SK-N-SH (cell line): ENCODE measurements around the gene CATSPERD. TPM values are rescaled to one million over a fixed set of nuclear protein-coding genes. Genes with fewer than 3 reads are reported as not detected.

Experiments used
- CTCF ChIA-PET: fragments of 300-600, 350-600 bp; formaldehyde crosslinking; extraction: SDS; loops from one replicate; lab custom pipeline; 2021; lab: Yijun Ruan, JAX
- POLR2A ChIA-PET: fragments of 350-600 bp; sonication (Branson Sonifier 250); formaldehyde crosslinking; extraction: SDS; loops from one replicate; lab custom pipeline; 2020; ENCODE audit warnings: antibody characterized with exemption, inconsistent platforms; lab: Yijun Ruan, JAX
- DNase-seq: peaks from one replicate; pipeline ENCODE4 v3.0.0; 2012
- H2AFZ ChIP-seq: fragments of 200-600 bp; sonication (generic); 2 replicates; pipeline ENCODE4 v1.8.1; 2016; ENCODE audit warnings: antibody characterized with exemption, mild to moderate bottlenecking, low read depth
- H3F3A ChIP-seq: fragments of 200-600 bp; sonication (generic); replicated peaks from 2 replicates; pipeline ENCODE3; 2016; ENCODE audit warnings: antibody characterized with exemption, mild to moderate bottlenecking; ENCODE audit not compliant: insufficient read depth
- H3K27ac ChIP-seq, 2 experiments: fragments of 200-500 bp in 1 of 2; fragments of 200-600 bp in 1 of 2; sonication (Bioruptor generic) in 1 of 2; sonication (generic), shearing (Covaris generic) in 1 of 2; 2 replicates each; pipeline versions ENCODE4 v1.5.1 to v1.6.1; 2014 to 2016; ENCODE audit warnings: low read depth in 2 of 2, inconsistent platforms in 1 of 2, low read length in 1 of 2, mild to moderate bottlenecking in 1 of 2, mixed read lengths in 1 of 2
- H3K27me3 ChIP-seq: fragments of 200-600 bp; sonication (generic), shearing (Covaris generic); 2 replicates; pipeline ENCODE4 v1.6.1; 2016; ENCODE audit warnings: mixed run types; ENCODE audit not compliant: insufficient read depth
- H3K36me3 ChIP-seq, 2 experiments: fragments of 200-500 bp in 1 of 2; fragments of 200-600 bp in 1 of 2; sonication (Bioruptor generic) in 1 of 2; sonication (generic) in 1 of 2; replicated peaks in 1 of 2; 2 replicates each; pipeline versions ENCODE3 to v1.5.1; 2014 to 2016; ENCODE audit warnings: low read length in 1 of 2, mild to moderate bottlenecking in 1 of 2; ENCODE audit not compliant: insufficient read depth in 2 of 2, control insufficient read depth in 1 of 2
- H3K4me1 ChIP-seq, 2 experiments: fragments of 200-500 bp in 1 of 2; fragments of 200-600 bp in 1 of 2; sonication (Bioruptor generic) in 1 of 2; sonication (generic), shearing (Covaris generic) in 1 of 2; 2 replicates each; pipeline versions ENCODE4 v1.5.1 to v1.6.1; 2014 to 2016; ENCODE audit warnings: low read depth in 1 of 2, low read length in 1 of 2, mixed run types in 1 of 2; ENCODE audit not compliant: insufficient read depth in 2 of 2, control insufficient read depth in 1 of 2
- H3K4me2 ChIP-seq: fragments of 200-600 bp; sonication (generic), shearing (Covaris generic); 2 replicates; pipeline ENCODE4 v1.6.1; 2017; ENCODE audit warnings: mixed run types
- H3K4me3 ChIP-seq, 2 experiments: fragments of 200-500 bp in 1 of 2; fragments of 200-600 bp in 1 of 2; sonication (Bioruptor generic) in 1 of 2; sonication (generic), shearing (Covaris generic) in 1 of 2; 2 replicates each; pipeline versions ENCODE4 v1.5.1 to v1.8.1; 2014 to 2016; ENCODE audit warnings: low read depth in 2 of 2, inconsistent platforms in 1 of 2, low read length in 1 of 2, mild to moderate bottlenecking in 1 of 2, mixed read lengths in 1 of 2, moderate library complexity in 1 of 2
- H3K79me2 ChIP-seq: fragments of 200-600 bp; sonication (generic); 2 replicates; pipeline ENCODE4 v1.8.1; 2017; ENCODE audit warnings: mild to moderate bottlenecking; ENCODE audit not compliant: insufficient read depth
- H3K9ac ChIP-seq: fragments of 200-600 bp; sonication (generic); 2 replicates; pipeline ENCODE4 v1.6.1; 2017; ENCODE audit warnings: mixed run types
- H3K9me2 ChIP-seq: fragments of 200-600 bp; sonication (generic); 2 replicates; pipeline ENCODE4 v1.6.1; 2017; ENCODE audit warnings: mixed run types
- H3K9me3 ChIP-seq: fragments of 200-600 bp; sonication (generic); 2 replicates; pipeline ENCODE4 v1.6.1; 2017; ENCODE audit warnings: mixed run types, mild to moderate bottlenecking, moderate library complexity
- H4K20me1 ChIP-seq: fragments of 200-600 bp; sonication (generic); 2 replicates; pipeline ENCODE4 v1.6.1; 2017; ENCODE audit warnings: mild to moderate bottlenecking, mixed run types; ENCODE audit not compliant: insufficient read depth
- CHD2 ChIP-seq: fragments of 150-350 bp; IDR thresholded peaks from 2 replicates; pipeline ENCODE4 v1.6.1; 2018; ENCODE audit warnings: low read length; ENCODE audit not compliant: partially characterized antibody
- ELF1 ChIP-seq: IDR thresholded peaks from 2 replicates; pipeline ENCODE4 v1.4.0; 2012
- EP300 ChIP-seq, 2 experiments: IDR thresholded peaks; 2 replicates each; pipeline versions ENCODE4 v1.4.0 to v1.6.1; 2012; ENCODE audit warnings: borderline replicate concordance in 1 of 2, low read depth in 1 of 2, low read length in 1 of 2
- EZH2phosphoT487 ChIP-seq: fragments of 200-600 bp; sonication (generic); IDR thresholded peaks from 2 replicates; pipeline ENCODE4 v1.6.1; 2017; ENCODE audit warnings: low read depth, mixed run types, mild to moderate bottlenecking, antibody characterized with exemption, moderate library complexity, borderline replicate concordance
- FOSL2 ChIP-seq: IDR thresholded peaks from 2 replicates; pipeline ENCODE4 v1.4.0; 2012; ENCODE audit warnings: low read depth, mild to moderate bottlenecking, moderate library complexity, borderline replicate concordance
- FOXJ3 ChIP-seq: sonication (generic); formaldehyde crosslinking; IDR thresholded peaks from 2 replicates; pipeline ENCODE4 v1.5.1; 2020; ENCODE audit warnings: mild to moderate bottlenecking, missing genetic modification reagents
- FOXM1 ChIP-seq: IDR thresholded peaks from 2 replicates; pipeline ENCODE4 v1.4.0; 2012; ENCODE audit warnings: low read depth, mild to moderate bottlenecking
- GABPA ChIP-seq: IDR thresholded peaks from 2 replicates; pipeline ENCODE4 v1.4.0; 2012; ENCODE audit warnings: low read depth, mild to moderate bottlenecking
- GATA2 ChIP-seq: sonication (generic); formaldehyde crosslinking; IDR thresholded peaks from 2 replicates; pipeline ENCODE4 v1.5.0; 2020; ENCODE audit warnings: mild to moderate bottlenecking, missing genetic modification reagents
- JUND ChIP-seq: IDR thresholded peaks from 2 replicates; pipeline ENCODE4 v1.4.0; 2012
- MAX ChIP-seq: IDR thresholded peaks from 2 replicates; pipeline ENCODE4 v1.4.0; 2012; ENCODE audit warnings: low read depth
- MEF2A ChIP-seq: IDR thresholded peaks from 2 replicates; pipeline ENCODE4 v1.4.0; 2012; ENCODE audit warnings: low read depth, borderline replicate concordance
- NRF1 ChIP-seq: IDR thresholded peaks from 2 replicates; pipeline ENCODE4 v1.6.1; 2012; ENCODE audit warnings: low read depth, mild to moderate bottlenecking, low read length
- PBX3 ChIP-seq: IDR thresholded peaks from 2 replicates; pipeline ENCODE4; 2012
- POLR2AphosphoS5 ChIP-seq: IDR thresholded peaks from 2 replicates; pipeline ENCODE4 v1.6.1; 2012; ENCODE audit warnings: low read depth, low read length
- RCOR1 ChIP-seq: fragments of 150-350 bp; IDR thresholded peaks from 2 replicates; pipeline ENCODE4 v1.6.1; 2017; ENCODE audit warnings: antibody characterized with exemption, low read length
- RFX5 ChIP-seq: IDR thresholded peaks from 2 replicates; pipeline ENCODE4 v1.6.1; 2012; ENCODE audit warnings: mild to moderate bottlenecking, improper control_type of control experiment, low read length
- RXRA ChIP-seq: IDR thresholded peaks from 2 replicates; pipeline ENCODE4 v1.4.0; 2012; ENCODE audit warnings: low read depth, mild to moderate bottlenecking, borderline replicate concordance
- SIN3A ChIP-seq: IDR thresholded peaks from 2 replicates; pipeline ENCODE4 v1.6.1; 2012; ENCODE audit warnings: low read depth, mild to moderate bottlenecking, low read length, moderate library complexity, borderline replicate concordance
- TAF1 ChIP-seq: IDR thresholded peaks from 2 replicates; pipeline ENCODE4 v1.6.1; 2012; ENCODE audit warnings: low read depth, mild to moderate bottlenecking, low read length, moderate library complexity, borderline replicate concordance
- TCF12 ChIP-seq: IDR thresholded peaks from 2 replicates; pipeline ENCODE4 v1.4.0; 2012
- TEAD4 ChIP-seq: IDR thresholded peaks from 2 replicates; pipeline ENCODE4 v1.4.0; 2012; ENCODE audit warnings: mild to moderate bottlenecking, borderline replicate concordance; ENCODE audit not compliant: insufficient read depth
- USF1 ChIP-seq: IDR thresholded peaks from 2 replicates; pipeline ENCODE4 v1.4.0; 2012; ENCODE audit warnings: low read depth, borderline replicate concordance
- YY1 ChIP-seq: IDR thresholded peaks from 2 replicates; pipeline ENCODE4 v1.4.0; 2012; ENCODE audit warnings: low read depth, mild to moderate bottlenecking
- WGBS: methylation state at CpG from one replicate; pipeline ENCODE4 v1.1.6; 2017; ENCODE audit warnings: low lambda C conversion rate; 5-methylcytosine and 5-hydroxymethylcytosine counted together
- polyA plus RNA-seq, 3 experiments: library from polyadenylated mRNA; depleted of rRNA; stranded (reverse); fragments of >200 nt; gene quantifications; 2 replicates each; pipeline ENCODE4 v1.2.3, GENCODE V29; 2012
- TF ChIP-seq, protein P1 (sequence below): IDR thresholded peaks from 2 replicates; pipeline ENCODE4 v1.4.0; 2012; ENCODE audit warnings: low read depth, borderline replicate concordance
- TF ChIP-seq, protein P2 (sequence below): fragments of 200-600 bp; sonication (generic); IDR thresholded peaks from 2 replicates; pipeline ENCODE4 v1.6.1; 2017; ENCODE audit warnings: antibody characterized with exemption, mild to moderate bottlenecking, moderate library complexity
- TF ChIP-seq, protein P3 (sequence below): fragments of 150-350 bp; IDR thresholded peaks from 2 replicates; pipeline ENCODE4 v1.6.1; 2017; ENCODE audit warnings: antibody characterized with exemption, low read length, low read depth, borderline replicate concordance

CATSPERD gene
- polyA plus RNA-seq, 1 of the 3 experiments (the other 2 are of a cell fraction): not detected

DNA sequence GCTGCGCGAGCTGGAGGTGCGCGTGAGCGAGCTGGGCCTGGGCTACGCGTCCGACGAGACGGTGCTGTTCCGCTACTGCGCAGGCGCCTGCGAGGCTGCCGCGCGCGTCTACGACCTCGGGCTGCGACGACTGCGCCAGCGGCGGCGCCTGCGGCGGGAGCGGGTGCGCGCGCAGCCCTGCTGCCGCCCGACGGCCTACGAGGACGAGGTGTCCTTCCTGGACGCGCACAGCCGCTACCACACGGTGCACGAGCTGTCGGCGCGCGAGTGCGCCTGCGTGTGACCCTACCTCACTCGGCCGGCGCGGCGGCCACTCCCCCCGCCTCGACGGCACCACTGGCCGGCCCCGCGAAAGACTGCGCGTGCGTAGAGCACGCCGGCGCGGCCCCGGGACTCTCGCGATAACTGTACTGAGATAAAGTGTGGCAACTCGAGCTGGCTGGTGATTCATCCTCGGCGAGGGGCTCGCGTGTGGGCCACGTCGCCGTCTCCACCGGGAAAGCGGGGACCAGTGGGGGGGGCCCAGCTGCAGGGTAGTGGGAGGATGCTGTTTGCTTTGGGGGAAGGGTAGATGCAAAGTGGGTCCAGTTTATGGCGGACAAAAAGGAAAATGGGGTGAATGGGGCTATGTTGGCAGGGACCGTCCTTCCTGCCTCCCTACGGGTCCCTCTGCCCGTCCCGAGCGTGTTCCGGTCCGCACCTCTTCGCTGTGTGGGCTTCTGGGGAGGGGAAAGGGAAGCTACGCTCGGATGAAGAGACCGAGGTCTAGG lies 107.6 kb downstream of the CATSPERD start:
- Histone ChIP-seq H3K4me3 (peak overlapping the region; percentile 63 to 67), H3K27me3 (no peaks in the 10 kb centered on the region), H3F3A (no peaks in the 10 kb centered on the region), H4K20me1 (no peaks in the 10 kb centered on the region), H2AFZ (peak overlapping the region; percentile 85), H3K4me2 (peak overlapping the region; percentile 94), H3K9me2 (no peaks in the 10 kb centered on the region), H3K27ac (peak overlapping the region; percentile 64 to 96), H3K9me3 (no peaks in the 10 kb centered on the region), H3K79me2 (no peaks in the 10 kb centered on the region), H3K36me3 (no peaks in the 10 kb centered on the region), H3K4me1 (peaks cover 0 to 28% of the 10 kb centered on the region in 2 experiments; a peak in 1 of 4 replicates), H3K9ac (peak overlapping the region; percentile 70)
- POLR2A ChIA-PET: interaction anchor here (0.7 to 2.8 kb wide), 24 partner anchors 13 to 910 kb away, joined by 3 to 15 read pairs (median 4); partner anchors contain the start of genes GPR108, NDUFA11, NRTN and RANBP3
- 2% methylated on average over 41 of the region's 91 CpGs for WGBS
- peak; percentile 100 for DNase-seq
- CTCF ChIA-PET: interaction anchor here (0.7 to 3.6 kb wide), 13 partner anchors 12 to 195 kb away, joined by 3 to 31 read pairs (median 6); partner anchors contain the start of genes FUT6, NDUFA11 and NRTN
- 0 out of 2 replicates have a peak, but pooled peaks have one; percentile 23 for TF ChIP-seq GATA2 (CRISPR knock-in tag)
- TF ChIP-seq USF1: no peak
- TF ChIP-seq RFX5: no peak
- peak; percentile 98 for TF ChIP-seq POLR2AphosphoS5
- TF ChIP-seq, protein P1, sequence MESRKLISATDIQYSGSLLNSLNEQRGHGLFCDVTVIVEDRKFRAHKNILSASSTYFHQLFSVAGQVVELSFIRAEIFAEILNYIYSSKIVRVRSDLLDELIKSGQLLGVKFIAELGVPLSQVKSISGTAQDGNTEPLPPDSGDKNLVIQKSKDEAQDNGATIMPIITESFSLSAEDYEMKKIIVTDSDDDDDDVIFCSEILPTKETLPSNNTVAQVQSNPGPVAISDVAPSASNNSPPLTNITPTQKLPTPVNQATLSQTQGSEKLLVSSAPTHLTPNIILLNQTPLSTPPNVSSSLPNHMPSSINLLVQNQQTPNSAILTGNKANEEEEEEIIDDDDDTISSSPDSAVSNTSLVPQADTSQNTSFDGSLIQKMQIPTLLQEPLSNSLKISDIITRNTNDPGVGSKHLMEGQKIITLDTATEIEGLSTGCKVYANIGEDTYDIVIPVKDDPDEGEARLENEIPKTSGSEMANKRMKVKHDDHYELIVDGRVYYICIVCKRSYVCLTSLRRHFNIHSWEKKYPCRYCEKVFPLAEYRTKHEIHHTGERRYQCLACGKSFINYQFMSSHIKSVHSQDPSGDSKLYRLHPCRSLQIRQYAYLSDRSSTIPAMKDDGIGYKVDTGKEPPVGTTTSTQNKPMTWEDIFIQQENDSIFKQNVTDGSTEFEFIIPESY: peak; percentile 98
- TF ChIP-seq EP300 (IDR thresholded peaks at IDR 0.05; ENCODE audit: borderline replicate concordance in 1 of 2, low read depth in 1 of 2, low read length in 1 of 2): no peak
- peak; percentile 100 for TF ChIP-seq CHD2
- TF ChIP-seq MAX: peak; percentile 89
- TF ChIP-seq, protein P2, sequence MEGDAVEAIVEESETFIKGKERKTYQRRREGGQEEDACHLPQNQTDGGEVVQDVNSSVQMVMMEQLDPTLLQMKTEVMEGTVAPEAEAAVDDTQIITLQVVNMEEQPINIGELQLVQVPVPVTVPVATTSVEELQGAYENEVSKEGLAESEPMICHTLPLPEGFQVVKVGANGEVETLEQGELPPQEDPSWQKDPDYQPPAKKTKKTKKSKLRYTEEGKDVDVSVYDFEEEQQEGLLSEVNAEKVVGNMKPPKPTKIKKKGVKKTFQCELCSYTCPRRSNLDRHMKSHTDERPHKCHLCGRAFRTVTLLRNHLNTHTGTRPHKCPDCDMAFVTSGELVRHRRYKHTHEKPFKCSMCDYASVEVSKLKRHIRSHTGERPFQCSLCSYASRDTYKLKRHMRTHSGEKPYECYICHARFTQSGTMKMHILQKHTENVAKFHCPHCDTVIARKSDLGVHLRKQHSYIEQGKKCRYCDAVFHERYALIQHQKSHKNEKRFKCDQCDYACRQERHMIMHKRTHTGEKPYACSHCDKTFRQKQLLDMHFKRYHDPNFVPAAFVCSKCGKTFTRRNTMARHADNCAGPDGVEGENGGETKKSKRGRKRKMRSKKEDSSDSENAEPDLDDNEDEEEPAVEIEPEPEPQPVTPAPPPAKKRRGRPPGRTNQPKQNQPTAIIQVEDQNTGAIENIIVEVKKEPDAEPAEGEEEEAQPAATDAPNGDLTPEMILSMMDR: no peak
- no peak for TF ChIP-seq PBX3
- TF ChIP-seq GABPA: no peak
- 0 out of 2 replicates have a peak, but pooled peaks have one; percentile 32 for TF ChIP-seq FOXJ3 (CRISPR knock-in tag)
- TF ChIP-seq NRF1: peak; percentile 73
- TF ChIP-seq RXRA: no peak
- TF ChIP-seq TCF12: no peak
- no peak for TF ChIP-seq TEAD4
- TF ChIP-seq FOXM1: no peak
- 0 out of 2 replicates have a peak, but pooled peaks have one; percentile 40 for TF ChIP-seq YY1
- no peak for TF ChIP-seq ELF1
- TF ChIP-seq EZH2phosphoT487: no peak
- TF ChIP-seq FOSL2: peak; percentile 86; the same call in 1 of the 2 replicates
- TF ChIP-seq TAF1: peak; percentile 73
- TF ChIP-seq MEF2A: no peak
- no peak for TF ChIP-seq RCOR1
- peak; percentile 75; the same call in 1 of the 2 replicates for TF ChIP-seq SIN3A
- no peak; the same call in 1 of the 2 replicates for TF ChIP-seq JUND
- TF ChIP-seq, protein P3, sequence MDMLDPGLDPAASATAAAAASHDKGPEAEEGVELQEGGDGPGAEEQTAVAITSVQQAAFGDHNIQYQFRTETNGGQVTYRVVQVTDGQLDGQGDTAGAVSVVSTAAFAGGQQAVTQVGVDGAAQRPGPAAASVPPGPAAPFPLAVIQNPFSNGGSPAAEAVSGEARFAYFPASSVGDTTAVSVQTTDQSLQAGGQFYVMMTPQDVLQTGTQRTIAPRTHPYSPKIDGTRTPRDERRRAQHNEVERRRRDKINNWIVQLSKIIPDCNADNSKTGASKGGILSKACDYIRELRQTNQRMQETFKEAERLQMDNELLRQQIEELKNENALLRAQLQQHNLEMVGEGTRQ: no peak
